A673 (cell line): ENCODE measurements around the gene PSG7. TPM values are rescaled to one million over a fixed set of nuclear protein-coding genes. Genes with fewer than 3 reads are reported as not detected.

Source experiments
- total RNA-seq: library from RNA; stranded (reverse); gene quantifications from 2 replicates; pipeline ENCODE4 v1.2.3, GENCODE V29; 2021

The PSG7 gene
- total RNA-seq, 1 experiment from 2014 or later: not detected

Other genes starting within 250 kb of the PSG7 start
- gene PSG3, start 196.7 kb downstream of the PSG7 start, total RNA-seq: not detected in 2 replicates
- not detected in 2 replicates for gene PSG8, start 171.5 kb downstream of the PSG7 start, total RNA-seq
- not detected in 2 replicates for gene PSG1, start 57.5 kb downstream of the PSG7 start, total RNA-seq
- gene PSG6, start 19.3 kb downstream of the PSG7 start, total RNA-seq: not detected in 2 replicates
- not detected in 2 replicates for gene PSG11, start 89.3 kb upstream of the PSG7 start, total RNA-seq
- gene PSG2, start 145.5 kb upstream of the PSG7 start, total RNA-seq: not detected in 2 replicates
- gene PSG5, start 249.3 kb upstream of the PSG7 start, total RNA-seq: not detected in 2 replicates